ENCODE data around the gene PDE10A. TPM values are rescaled to one million over a fixed set of nuclear protein-coding genes. Genes with fewer than 3 reads are reported as not detected.

The PDE10A gene
- total and polyA plus RNA-seq, 12 donors = 6.8 to 20.4 (median 14.2) TPM

GRCh38 chr6:165605901-165606739 is 56.9 kb downstream of the PDE10A start:
- Histone ChIP-seq H3K4me3 (no peak overlapping the region), H3K27ac (no peak overlapping the region), H3K4me1 (peaks cover 0 to 26% (median 13%) of the 10 kb centered on the region in 9 donors), H3K36me3 (no peaks in the 10 kb centered on the region), H3K27me3 (no peaks in the 10 kb centered on the region), H3K9me3 (peaks cover 0 to 10% (median 0%) of the 10 kb centered on the region in 11 donors)
- 85 to 90% methylated on average over 13 of the region's 13 CpGs for WGBS, 2 donors
- TF ChIP-seq CTCF (IDR thresholded peaks at IDR 0.05) = no peak
- DNase-seq = no peak
- intact Hi-C loops (cut with DNase I) = no loop called here
- peak in 2 of 8 donors; percentile 44 to 58 for ATAC-seq

DNA sequence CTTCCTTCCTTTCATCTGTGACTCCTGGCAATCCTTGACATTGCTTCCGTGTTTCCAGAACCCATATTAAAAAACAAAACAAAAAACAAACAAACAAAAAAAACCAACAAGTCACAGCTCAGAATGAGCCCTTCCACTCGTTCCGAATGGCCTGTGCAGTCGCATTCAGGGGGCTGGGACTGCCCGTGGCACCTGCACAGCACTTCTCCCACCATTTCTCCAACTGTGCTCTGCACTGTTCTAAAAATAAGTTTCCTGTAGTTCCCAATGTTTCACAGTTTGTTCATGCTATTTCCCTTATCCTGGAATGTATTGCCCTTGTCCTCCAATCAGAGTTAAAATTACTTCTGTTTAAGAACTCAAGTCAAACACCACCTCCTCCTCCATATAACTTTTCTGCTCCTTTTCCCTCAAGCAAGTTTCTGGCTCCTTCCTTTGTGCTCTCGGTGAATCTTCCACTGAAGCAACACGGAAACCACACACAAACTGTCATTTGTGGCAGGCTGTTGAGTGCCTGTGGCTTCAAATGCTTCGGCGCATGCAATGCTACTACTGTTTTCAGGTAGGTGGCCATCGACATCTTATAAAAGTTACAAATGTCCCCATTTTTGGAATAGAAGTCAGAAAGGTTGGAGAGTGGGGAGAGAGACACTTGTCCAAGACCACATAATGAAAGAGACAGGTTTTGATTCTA is 57.7 kb downstream of the PDE10A start:
- WGBS, 2 donors = 62 to 67% methylated on average over 10 of the region's 10 CpGs
- intact Hi-C loops (cut with DNase I) = no loop called here
- Histone ChIP-seq H3K4me1 (peaks cover 0 to 29% (median 13%) of the 10 kb centered on the region in 9 donors), H3K36me3 (no peaks in the 10 kb centered on the region), H3K9me3 (peaks cover 0 to 10% (median 0%) of the 10 kb centered on the region in 11 donors), H3K27ac (no peak overlapping the region), H3K4me3 (peak overlapping the region in 1 of 10 donors; percentile 10), H3K27me3 (no peaks in the 10 kb centered on the region)
- ATAC-seq = peak in 4 of 8 donors; percentile 31 to 57 (median 48)
- no peak for TF ChIP-seq CTCF (IDR thresholded peaks at IDR 0.05)
- no peak for DNase-seq

DNA sequence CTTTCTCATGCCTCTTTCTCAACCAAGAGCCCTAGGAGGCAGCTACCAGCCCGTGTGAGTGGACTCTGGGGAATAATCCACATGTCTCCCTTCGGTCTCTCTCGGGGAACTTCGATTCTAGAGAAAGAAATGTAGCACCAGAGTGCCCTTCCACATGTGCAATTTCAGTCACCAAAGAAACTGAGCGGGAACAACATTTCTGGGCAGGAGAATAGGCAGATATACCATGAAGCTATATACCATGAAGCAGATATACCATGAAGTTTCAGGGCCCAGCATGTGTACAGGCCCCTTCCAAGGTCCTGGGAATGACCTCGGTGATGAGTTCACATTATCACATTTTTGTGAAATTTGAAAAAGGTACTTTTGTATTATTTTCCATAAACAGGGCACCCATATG is 60.8 kb downstream of the PDE10A start:
- Histone ChIP-seq H3K9me3 (no peaks in the 10 kb centered on the region), H3K36me3 (no peaks in the 10 kb centered on the region), H3K27me3 (no peaks in the 10 kb centered on the region), H3K27ac (no peak overlapping the region), H3K4me3 (no peak overlapping the region), H3K4me1 (peaks cover 0 to 41% (median 13%) of the 10 kb centered on the region in 9 donors)
- no peak for TF ChIP-seq CTCF (IDR thresholded peaks at IDR 0.05)
- no peak for ATAC-seq
- WGBS, 2 donors = 93 to 96% methylated on average over 6 of the region's 6 CpGs
- no peak for DNase-seq
- intact Hi-C loops (cut with DNase I) = no loop called here

GRCh38 chr6:165600606-165601005 is 62.4 kb downstream of the PDE10A start:
- no peak overlapping the region for H3K4me3 ChIP-seq
- 63 to 65% methylated on average over 4 of the region's 4 CpGs for WGBS, 2 donors
- no peak overlapping the region for H3K27ac ChIP-seq
- peaks cover 0 to 32% (median 7%) of the 10 kb centered on the region in 9 donors for H3K4me1 ChIP-seq
- ATAC-seq (no peak), DNase-seq (no peak)
- intact Hi-C loops (cut with DNase I) = no loop called here
- H3K27me3 ChIP-seq = no peaks in the 10 kb centered on the region
- TF ChIP-seq CTCF (IDR thresholded peaks at IDR 0.05) = no peak
- H3K9me3 ChIP-seq = no peaks in the 10 kb centered on the region
- H3K36me3 ChIP-seq = no peaks in the 10 kb centered on the region
